Neural cell (in vitro differentiated cells): ENCODE data around the gene CDH20.

Experiments used
- CTCF ChIP-seq: fragments of 450-650 bp; IDR thresholded peaks from 2 replicates; pipeline ENCODE4 v1.5.1; 2014; ENCODE audit warnings: antibody characterized with exemption, mild to moderate bottlenecking, moderate library complexity; ENCODE audit not compliant: poor library complexity, severe bottlenecking
- EP300 ChIP-seq: fragments of 450-650 bp; conservative IDR thresholded peaks from 2 replicates; pipeline ENCODE4 v1.6.1; 2014; ENCODE audit warnings: antibody characterized with exemption, mild to moderate bottlenecking, moderate library complexity; ENCODE audit not compliant: poor library complexity, severe bottlenecking
- EZH2 ChIP-seq: fragments of 200-600, 300-800 bp; shearing (Covaris generic), sonication (generic); IDR thresholded peaks from 2 replicates; pipeline ENCODE4 v1.6.1; 2014; ENCODE audit warnings: antibody characterized with exemption, low read length, borderline replicate concordance, mild to moderate bottlenecking; ENCODE audit not compliant: insufficient read depth, poor library complexity, severe bottlenecking
- POLR2AphosphoS5 ChIP-seq: IDR thresholded peaks from 2 replicates; pipeline ENCODE4 v1.6.1; 2012
- RAD21 ChIP-seq: fragments of 450-650 bp; conservative IDR thresholded peaks from 2 replicates; pipeline ENCODE4 v1.6.1; 2014; ENCODE audit warnings: antibody characterized with exemption, mild to moderate bottlenecking, moderate library complexity
- TF ChIP-seq, protein P1 (sequence below): IDR thresholded peaks from 2 replicates; pipeline ENCODE4 v1.6.1; 2012; ENCODE audit warnings: borderline replicate concordance

DNA sequence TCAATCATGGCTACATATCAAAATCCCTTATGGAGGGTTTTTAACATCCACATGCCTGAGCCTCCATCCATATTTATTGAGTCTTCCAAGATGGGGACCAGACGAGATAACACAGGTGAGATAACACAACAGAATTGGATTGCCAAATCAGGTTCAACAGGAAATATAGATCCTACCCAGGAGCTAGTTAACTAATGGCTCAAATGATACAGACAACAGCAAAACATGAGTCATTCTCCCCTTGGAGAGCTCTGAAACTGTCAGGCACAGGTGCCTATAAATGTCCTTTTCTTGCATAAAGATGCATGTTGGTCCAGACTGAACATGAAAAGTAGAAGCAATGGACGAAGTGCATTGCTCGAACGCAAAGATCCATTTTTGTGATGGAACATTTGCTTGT lies 202.2 kb downstream of the CDH20 start:
- TF ChIP-seq EP300 (no peak), POLR2AphosphoS5 (no peak), CTCF (no peak), RAD21 (no peak), EZH2 (no peak)
- TF ChIP-seq, protein P1, sequence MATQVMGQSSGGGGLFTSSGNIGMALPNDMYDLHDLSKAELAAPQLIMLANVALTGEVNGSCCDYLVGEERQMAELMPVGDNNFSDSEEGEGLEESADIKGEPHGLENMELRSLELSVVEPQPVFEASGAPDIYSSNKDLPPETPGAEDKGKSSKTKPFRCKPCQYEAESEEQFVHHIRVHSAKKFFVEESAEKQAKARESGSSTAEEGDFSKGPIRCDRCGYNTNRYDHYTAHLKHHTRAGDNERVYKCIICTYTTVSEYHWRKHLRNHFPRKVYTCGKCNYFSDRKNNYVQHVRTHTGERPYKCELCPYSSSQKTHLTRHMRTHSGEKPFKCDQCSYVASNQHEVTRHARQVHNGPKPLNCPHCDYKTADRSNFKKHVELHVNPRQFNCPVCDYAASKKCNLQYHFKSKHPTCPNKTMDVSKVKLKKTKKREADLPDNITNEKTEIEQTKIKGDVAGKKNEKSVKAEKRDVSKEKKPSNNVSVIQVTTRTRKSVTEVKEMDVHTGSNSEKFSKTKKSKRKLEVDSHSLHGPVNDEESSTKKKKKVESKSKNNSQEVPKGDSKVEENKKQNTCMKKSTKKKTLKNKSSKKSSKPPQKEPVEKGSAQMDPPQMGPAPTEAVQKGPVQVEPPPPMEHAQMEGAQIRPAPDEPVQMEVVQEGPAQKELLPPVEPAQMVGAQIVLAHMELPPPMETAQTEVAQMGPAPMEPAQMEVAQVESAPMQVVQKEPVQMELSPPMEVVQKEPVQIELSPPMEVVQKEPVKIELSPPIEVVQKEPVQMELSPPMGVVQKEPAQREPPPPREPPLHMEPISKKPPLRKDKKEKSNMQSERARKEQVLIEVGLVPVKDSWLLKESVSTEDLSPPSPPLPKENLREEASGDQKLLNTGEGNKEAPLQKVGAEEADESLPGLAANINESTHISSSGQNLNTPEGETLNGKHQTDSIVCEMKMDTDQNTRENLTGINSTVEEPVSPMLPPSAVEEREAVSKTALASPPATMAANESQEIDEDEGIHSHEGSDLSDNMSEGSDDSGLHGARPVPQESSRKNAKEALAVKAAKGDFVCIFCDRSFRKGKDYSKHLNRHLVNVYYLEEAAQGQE: no peak
